Measurements from ENCODE around the gene FOLR1. TPM values are rescaled to one million over a fixed set of nuclear protein-coding genes. Genes with fewer than 3 reads are reported as not detected.

FOLR1 gene
- total and polyA plus RNA-seq, 9 of the 15 experiments (the other 6 are each of a cell fraction or from before 2014, with no cell fraction given) = 0.22 to 2.3 (median 1.0) TPM

DNA sequence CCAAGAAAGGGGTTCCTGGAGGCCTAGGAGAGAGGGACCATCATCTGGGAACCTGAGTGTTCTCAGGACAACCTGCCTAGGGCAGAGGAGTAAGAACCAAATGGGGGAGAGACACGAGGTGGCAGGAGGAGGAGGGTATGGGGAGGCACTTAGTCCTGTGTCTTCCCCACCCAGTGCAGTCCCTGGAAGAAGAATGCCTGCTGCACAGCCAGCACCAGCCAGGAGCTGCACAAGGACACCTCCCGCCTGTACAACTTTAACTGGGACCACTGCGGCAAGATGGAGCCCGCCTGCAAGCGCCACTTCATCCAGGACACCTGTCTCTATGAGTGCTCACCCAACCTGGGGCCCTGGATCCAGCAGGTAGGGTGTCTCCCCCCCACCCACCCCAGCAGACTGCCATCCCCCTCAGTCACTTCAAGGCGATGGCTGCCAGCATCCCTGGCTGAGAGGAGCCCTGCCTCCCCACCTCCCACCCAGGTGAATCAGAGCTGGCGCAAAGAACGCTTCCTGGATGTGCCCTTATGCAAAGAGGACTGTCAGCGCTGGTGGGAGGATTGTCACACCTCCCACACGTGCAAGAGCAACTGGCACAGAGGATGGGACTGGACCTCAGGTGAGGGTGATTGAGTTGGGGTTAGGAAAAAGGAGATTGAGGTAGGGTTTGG, 28.9 kb downstream of the FOLR1 start (continued):
- TF ChIP-seq, protein P1, sequence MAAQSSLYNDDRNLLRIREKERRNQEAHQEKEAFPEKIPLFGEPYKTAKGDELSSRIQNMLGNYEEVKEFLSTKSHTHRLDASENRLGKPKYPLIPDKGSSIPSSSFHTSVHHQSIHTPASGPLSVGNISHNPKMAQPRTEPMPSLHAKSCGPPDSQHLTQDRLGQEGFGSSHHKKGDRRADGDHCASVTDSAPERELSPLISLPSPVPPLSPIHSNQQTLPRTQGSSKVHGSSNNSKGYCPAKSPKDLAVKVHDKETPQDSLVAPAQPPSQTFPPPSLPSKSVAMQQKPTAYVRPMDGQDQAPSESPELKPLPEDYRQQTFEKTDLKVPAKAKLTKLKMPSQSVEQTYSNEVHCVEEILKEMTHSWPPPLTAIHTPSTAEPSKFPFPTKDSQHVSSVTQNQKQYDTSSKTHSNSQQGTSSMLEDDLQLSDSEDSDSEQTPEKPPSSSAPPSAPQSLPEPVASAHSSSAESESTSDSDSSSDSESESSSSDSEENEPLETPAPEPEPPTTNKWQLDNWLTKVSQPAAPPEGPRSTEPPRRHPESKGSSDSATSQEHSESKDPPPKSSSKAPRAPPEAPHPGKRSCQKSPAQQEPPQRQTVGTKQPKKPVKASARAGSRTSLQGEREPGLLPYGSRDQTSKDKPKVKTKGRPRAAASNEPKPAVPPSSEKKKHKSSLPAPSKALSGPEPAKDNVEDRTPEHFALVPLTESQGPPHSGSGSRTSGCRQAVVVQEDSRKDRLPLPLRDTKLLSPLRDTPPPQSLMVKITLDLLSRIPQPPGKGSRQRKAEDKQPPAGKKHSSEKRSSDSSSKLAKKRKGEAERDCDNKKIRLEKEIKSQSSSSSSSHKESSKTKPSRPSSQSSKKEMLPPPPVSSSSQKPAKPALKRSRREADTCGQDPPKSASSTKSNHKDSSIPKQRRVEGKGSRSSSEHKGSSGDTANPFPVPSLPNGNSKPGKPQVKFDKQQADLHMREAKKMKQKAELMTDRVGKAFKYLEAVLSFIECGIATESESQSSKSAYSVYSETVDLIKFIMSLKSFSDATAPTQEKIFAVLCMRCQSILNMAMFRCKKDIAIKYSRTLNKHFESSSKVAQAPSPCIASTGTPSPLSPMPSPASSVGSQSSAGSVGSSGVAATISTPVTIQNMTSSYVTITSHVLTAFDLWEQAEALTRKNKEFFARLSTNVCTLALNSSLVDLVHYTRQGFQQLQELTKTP (IDR thresholded peaks at IDR 0.05; ENCODE audit: low read depth in 1 of 2, partially characterized antibody in 2 of 2) = no peak
- TF ChIP-seq ZNF518B (CRISPR knock-in tag; IDR thresholded peaks at IDR 0.05) = no peak
- TF ChIP-seq, protein P2, sequence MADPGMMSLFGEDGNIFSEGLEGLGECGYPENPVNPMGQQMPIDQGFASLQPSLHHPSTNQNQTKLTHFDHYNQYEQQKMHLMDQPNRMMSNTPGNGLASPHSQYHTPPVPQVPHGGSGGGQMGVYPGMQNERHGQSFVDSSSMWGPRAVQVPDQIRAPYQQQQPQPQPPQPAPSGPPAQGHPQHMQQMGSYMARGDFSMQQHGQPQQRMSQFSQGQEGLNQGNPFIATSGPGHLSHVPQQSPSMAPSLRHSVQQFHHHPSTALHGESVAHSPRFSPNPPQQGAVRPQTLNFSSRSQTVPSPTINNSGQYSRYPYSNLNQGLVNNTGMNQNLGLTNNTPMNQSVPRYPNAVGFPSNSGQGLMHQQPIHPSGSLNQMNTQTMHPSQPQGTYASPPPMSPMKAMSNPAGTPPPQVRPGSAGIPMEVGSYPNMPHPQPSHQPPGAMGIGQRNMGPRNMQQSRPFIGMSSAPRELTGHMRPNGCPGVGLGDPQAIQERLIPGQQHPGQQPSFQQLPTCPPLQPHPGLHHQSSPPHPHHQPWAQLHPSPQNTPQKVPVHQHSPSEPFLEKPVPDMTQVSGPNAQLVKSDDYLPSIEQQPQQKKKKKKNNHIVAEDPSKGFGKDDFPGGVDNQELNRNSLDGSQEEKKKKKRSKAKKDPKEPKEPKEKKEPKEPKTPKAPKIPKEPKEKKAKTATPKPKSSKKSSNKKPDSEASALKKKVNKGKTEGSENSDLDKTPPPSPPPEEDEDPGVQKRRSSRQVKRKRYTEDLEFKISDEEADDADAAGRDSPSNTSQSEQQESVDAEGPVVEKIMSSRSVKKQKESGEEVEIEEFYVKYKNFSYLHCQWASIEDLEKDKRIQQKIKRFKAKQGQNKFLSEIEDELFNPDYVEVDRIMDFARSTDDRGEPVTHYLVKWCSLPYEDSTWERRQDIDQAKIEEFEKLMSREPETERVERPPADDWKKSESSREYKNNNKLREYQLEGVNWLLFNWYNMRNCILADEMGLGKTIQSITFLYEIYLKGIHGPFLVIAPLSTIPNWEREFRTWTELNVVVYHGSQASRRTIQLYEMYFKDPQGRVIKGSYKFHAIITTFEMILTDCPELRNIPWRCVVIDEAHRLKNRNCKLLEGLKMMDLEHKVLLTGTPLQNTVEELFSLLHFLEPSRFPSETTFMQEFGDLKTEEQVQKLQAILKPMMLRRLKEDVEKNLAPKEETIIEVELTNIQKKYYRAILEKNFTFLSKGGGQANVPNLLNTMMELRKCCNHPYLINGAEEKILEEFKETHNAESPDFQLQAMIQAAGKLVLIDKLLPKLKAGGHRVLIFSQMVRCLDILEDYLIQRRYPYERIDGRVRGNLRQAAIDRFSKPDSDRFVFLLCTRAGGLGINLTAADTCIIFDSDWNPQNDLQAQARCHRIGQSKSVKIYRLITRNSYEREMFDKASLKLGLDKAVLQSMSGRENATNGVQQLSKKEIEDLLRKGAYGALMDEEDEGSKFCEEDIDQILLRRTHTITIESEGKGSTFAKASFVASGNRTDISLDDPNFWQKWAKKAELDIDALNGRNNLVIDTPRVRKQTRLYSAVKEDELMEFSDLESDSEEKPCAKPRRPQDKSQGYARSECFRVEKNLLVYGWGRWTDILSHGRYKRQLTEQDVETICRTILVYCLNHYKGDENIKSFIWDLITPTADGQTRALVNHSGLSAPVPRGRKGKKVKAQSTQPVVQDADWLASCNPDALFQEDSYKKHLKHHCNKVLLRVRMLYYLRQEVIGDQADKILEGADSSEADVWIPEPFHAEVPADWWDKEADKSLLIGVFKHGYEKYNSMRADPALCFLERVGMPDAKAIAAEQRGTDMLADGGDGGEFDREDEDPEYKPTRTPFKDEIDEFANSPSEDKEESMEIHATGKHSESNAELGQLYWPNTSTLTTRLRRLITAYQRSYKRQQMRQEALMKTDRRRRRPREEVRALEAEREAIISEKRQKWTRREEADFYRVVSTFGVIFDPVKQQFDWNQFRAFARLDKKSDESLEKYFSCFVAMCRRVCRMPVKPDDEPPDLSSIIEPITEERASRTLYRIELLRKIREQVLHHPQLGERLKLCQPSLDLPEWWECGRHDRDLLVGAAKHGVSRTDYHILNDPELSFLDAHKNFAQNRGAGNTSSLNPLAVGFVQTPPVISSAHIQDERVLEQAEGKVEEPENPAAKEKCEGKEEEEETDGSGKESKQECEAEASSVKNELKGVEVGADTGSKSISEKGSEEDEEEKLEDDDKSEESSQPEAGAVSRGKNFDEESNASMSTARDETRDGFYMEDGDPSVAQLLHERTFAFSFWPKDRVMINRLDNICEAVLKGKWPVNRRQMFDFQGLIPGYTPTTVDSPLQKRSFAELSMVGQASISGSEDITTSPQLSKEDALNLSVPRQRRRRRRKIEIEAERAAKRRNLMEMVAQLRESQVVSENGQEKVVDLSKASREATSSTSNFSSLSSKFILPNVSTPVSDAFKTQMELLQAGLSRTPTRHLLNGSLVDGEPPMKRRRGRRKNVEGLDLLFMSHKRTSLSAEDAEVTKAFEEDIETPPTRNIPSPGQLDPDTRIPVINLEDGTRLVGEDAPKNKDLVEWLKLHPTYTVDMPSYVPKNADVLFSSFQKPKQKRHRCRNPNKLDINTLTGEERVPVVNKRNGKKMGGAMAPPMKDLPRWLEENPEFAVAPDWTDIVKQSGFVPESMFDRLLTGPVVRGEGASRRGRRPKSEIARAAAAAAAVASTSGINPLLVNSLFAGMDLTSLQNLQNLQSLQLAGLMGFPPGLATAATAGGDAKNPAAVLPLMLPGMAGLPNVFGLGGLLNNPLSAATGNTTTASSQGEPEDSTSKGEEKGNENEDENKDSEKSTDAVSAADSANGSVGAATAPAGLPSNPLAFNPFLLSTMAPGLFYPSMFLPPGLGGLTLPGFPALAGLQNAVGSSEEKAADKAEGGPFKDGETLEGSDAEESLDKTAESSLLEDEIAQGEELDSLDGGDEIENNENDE (IDR thresholded peaks at IDR 0.05; ENCODE audit: low read depth, low read length) = no peak
- TF ChIP-seq ZFX (CRISPR knock-in tag; IDR thresholded peaks at IDR 0.05) = no peak

Data from K562 (cell line).